ENCODE results near the gene LBR.

DNA sequence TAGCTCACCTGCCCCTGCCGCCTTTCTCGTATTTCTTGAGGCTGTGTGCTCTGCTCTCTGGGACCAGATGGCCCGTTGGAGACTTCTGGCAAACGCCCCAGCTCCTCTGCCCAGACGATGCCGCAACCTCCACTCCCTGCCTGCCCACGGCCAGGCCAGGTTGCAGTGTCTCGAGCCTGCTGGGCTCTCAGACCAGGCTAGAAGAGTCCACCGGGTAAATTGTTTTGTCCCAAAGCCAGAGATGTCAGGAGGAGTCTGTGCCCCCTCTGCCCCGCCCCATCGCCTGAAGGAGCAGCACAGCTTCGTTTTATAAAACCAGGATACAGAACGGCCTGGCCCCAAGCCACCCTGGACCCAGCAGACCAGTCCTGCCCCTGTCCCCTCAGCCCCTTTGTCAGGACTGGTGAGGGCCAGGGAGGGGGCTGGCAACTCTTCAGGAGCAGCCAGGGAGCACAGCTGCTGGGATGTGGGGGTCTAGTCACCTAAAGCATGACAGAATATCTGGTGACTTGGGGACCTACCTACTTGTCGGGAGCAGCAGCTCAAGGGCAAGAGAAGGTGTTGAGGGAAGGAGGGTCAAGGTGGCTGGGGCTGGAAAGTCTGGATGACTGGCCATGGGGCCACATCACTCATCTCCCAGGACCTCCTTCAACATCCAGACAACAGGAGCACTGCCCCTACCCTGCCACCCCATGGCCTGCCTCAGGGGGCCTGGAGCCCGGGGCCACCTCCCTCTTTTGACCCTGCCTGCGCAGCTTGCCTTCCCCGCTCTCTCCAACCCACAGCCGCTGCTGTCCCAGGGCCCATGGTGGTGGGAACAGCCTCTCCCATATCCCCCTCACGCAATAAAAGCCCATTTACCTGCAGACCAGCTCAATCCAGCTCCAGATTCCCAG is 33.9 kb upstream of the LBR start:
- no peak for TF ChIP-seq CTCF (IDR thresholded peaks at IDR 0.05; ENCODE audit: poor library complexity)
- no peak for TF ChIP-seq EZH2 (IDR thresholded peaks at IDR 0.05; ENCODE audit: borderline replicate concordance)
- TF ChIP-seq EZH2phosphoT487 (IDR thresholded peaks at IDR 0.05; ENCODE audit: low read depth, severe bottlenecking, unreplicated experiment), result no peak

Data from hepatocyte (in vitro differentiated cells).